Hepatocyte (in vitro differentiated cells): ENCODE data around the gene PDK4. TPM values are rescaled to one million over a fixed set of nuclear protein-coding genes. Genes with fewer than 3 reads are reported as not detected.

Experiments
- DNase-seq: peaks from one replicate; pipeline ENCODE4 v3.0.0-alpha.2; 2016; ENCODE audit warnings: low spot score
- H2AFZ ChIP-seq: fragments of 200-600 bp; sonication (generic); 2 replicates; pipeline ENCODE4 v1.6.0; 2016; ENCODE audit warnings: antibody characterized with exemption, mild to moderate bottlenecking
- H3K27ac ChIP-seq: fragments of 200-600 bp; sonication (generic); 2 replicates; pipeline ENCODE4 v1.5.1; 2016; ENCODE audit warnings: mild to moderate bottlenecking
- H3K27me3 ChIP-seq: fragments of 200-600 bp; sonication (generic); 2 replicates; pipeline ENCODE4 v1.6.1; 2016
- H3K36me3 ChIP-seq: fragments of 200-600 bp; sonication (generic); replicated peaks from 2 replicates; pipeline ENCODE4 v1.5.1; 2016; ENCODE audit warnings: low read depth; ENCODE audit not compliant: insufficient read depth
- H3K4me1 ChIP-seq: fragments of 200-600 bp; sonication (generic); 2 replicates; pipeline ENCODE4 v1.5.1; 2016; ENCODE audit warnings: mild to moderate bottlenecking, moderate library complexity; ENCODE audit not compliant: insufficient read depth
- H3K4me2 ChIP-seq: fragments of 200-600 bp; sonication (generic); 2 replicates; pipeline ENCODE4 v1.6.0; 2016
- H3K4me3 ChIP-seq: fragments of 200-600 bp; sonication (generic); 2 replicates; pipeline ENCODE4 v1.5.1; 2016; ENCODE audit warnings: mild to moderate bottlenecking
- H3K79me2 ChIP-seq: fragments of 200-600 bp; sonication (generic); 2 replicates; pipeline ENCODE4 v1.6.0; 2017; ENCODE audit warnings: mild to moderate bottlenecking
- H3K9me2 ChIP-seq: fragments of 200-600 bp; sonication (generic); replicated peaks from 2 replicates; pipeline ENCODE4 v1.6.0; 2017; ENCODE audit warnings: mild to moderate bottlenecking; ENCODE audit not compliant: insufficient read depth
- H3K9me3 ChIP-seq: fragments of 200-600 bp; sonication (generic); 2 replicates; pipeline ENCODE4 v1.5.1; 2016; ENCODE audit warnings: low read depth, mild to moderate bottlenecking
- H4K20me1 ChIP-seq: fragments of 200-600 bp; sonication (generic); 2 replicates; pipeline ENCODE4 v1.6.0; 2016; ENCODE audit warnings: mild to moderate bottlenecking; ENCODE audit not compliant: insufficient read depth, poor library complexity, severe bottlenecking
- CTCF ChIP-seq: fragments of 200-600 bp; sonication (generic); IDR thresholded peaks from 2 replicates; pipeline ENCODE4 v1.5.1; 2016; ENCODE audit warnings: antibody characterized with exemption, mild to moderate bottlenecking; ENCODE audit not compliant: poor library complexity
- EZH2 ChIP-seq: fragments of 200-600 bp; sonication (generic); IDR thresholded peaks from 2 replicates; pipeline ENCODE4 v1.6.1; 2016; ENCODE audit warnings: antibody characterized with exemption, mild to moderate bottlenecking, borderline replicate concordance
- EZH2phosphoT487 ChIP-seq: fragments of 200-600 bp; sonication (generic); IDR thresholded peaks from one replicate; pipeline ENCODE4 v1.6.1; 2018; ENCODE audit warnings: antibody characterized with exemption, mild to moderate bottlenecking, low read depth, moderate library complexity; ENCODE audit not compliant: unreplicated experiment, severe bottlenecking
- WGBS: methylation state at CpG from one replicate; pipeline ENCODE4 v1.1.6; 2016; ENCODE audit warnings: low lambda C conversion rate; ENCODE audit errors: missing lambda C conversion rate; 5-methylcytosine and 5-hydroxymethylcytosine counted together
- polyA plus RNA-seq: library from polyadenylated mRNA; unstranded; fragments of >200 nt; fragmentation: Nextera tagmentation; extraction: Ambion mirVana; gene quantifications from 2 replicates; pipeline ENCODE4 v1.2.1, GENCODE V29; 2016
- total RNA-seq: library from RNA; depleted of rRNA; stranded (reverse); fragments of >200 nt; gene quantifications from 2 replicates; pipeline ENCODE4 v1.2.3, GENCODE V29; 2014

PDK4 gene
- total and polyA plus RNA-seq, 2 experiments from 2014 or later: 26.0 to 34.6 TPM

GRCh38 chr7:95545007-95545615 lies 51.2 kb downstream of the PDK4 start:
- TF ChIP-seq CTCF: peak; percentile 79
- TF ChIP-seq EZH2: no peak
- 25% methylated on average over 3 of the region's 3 CpGs for WGBS
- peak; percentile 82 for DNase-seq
- no peaks in the 10 kb centered on the region for H3K79me2 ChIP-seq
- no peaks in the 10 kb centered on the region for H3K36me3 ChIP-seq
- peak overlapping the region; percentile 61 for H3K27ac ChIP-seq
- H3K4me3 ChIP-seq: peak overlapping the region; percentile 8
- no peaks in the 10 kb centered on the region for H4K20me1 ChIP-seq
- H3K4me1 ChIP-seq: peaks cover 31% of the 10 kb centered on the region
- no peaks in the 10 kb centered on the region for H3K9me3 ChIP-seq
- H2AFZ ChIP-seq: peak overlapping the region; percentile 23
- H3K4me2 ChIP-seq: peak overlapping the region; percentile 64
- H3K9me2 ChIP-seq: no peaks in the 10 kb centered on the region
- no peaks in the 10 kb centered on the region for H3K27me3 ChIP-seq

GRCh38 chr7:95544171-95544570 lies 52.1 kb downstream of the PDK4 start:
- 70% methylated on average over 1 of the region's 1 CpG for WGBS
- Histone ChIP-seq H3K27ac (no peak overlapping the region), H3K27me3 (no peaks in the 10 kb centered on the region), H3K4me1 (peaks cover 24% of the 10 kb centered on the region), H3K4me2 (no peak overlapping the region), H4K20me1 (no peaks in the 10 kb centered on the region), H3K79me2 (no peaks in the 10 kb centered on the region), H3K36me3 (no peaks in the 10 kb centered on the region), H3K4me3 (no peak overlapping the region), H3K9me3 (no peaks in the 10 kb centered on the region), H2AFZ (no peak overlapping the region), H3K9me2 (no peaks in the 10 kb centered on the region)
- DNase-seq: no peak
- TF ChIP-seq EZH2phosphoT487 (no peak), EZH2 (no peak), CTCF (no peak)

GRCh38 chr7:95543312-95543711 lies 53.0 kb downstream of the PDK4 start:
- H3K27me3 ChIP-seq: no peaks in the 10 kb centered on the region
- H3K27ac ChIP-seq: no peak overlapping the region
- H3K4me1 ChIP-seq: peaks cover 28% of the 10 kb centered on the region
- H3K4me2 ChIP-seq: no peak overlapping the region
- no peaks in the 10 kb centered on the region for H4K20me1 ChIP-seq
- WGBS: 92% methylated on average over 6 of the region's 6 CpGs
- DNase-seq: no peak
- H3K79me2 ChIP-seq: no peaks in the 10 kb centered on the region
- H3K9me2 ChIP-seq: no peaks in the 10 kb centered on the region
- TF ChIP-seq EZH2phosphoT487: no peak
- TF ChIP-seq EZH2: no peak
- no peak for TF ChIP-seq CTCF
- H3K4me3 ChIP-seq: no peak overlapping the region
- no peak overlapping the region for H2AFZ ChIP-seq
- no peaks in the 10 kb centered on the region for H3K9me3 ChIP-seq
- H3K36me3 ChIP-seq: no peaks in the 10 kb centered on the region

- Histone ChIP-seq H3K4me1 (peaks cover 15% of the 10 kb centered on the region), H4K20me1 (no peaks in the 10 kb centered on the region), H3K4me3 (no peak overlapping the region), H3K27ac (no peak overlapping the region), H3K9me2 (no peaks in the 10 kb centered on the region), H2AFZ (no peak overlapping the region), H3K27me3 (no peaks in the 10 kb centered on the region), H3K79me2 (no peaks in the 10 kb centered on the region), H3K9me3 (no peaks in the 10 kb centered on the region), H3K36me3 (no peaks in the 10 kb centered on the region), H3K4me2 (no peak overlapping the region)
- TF ChIP-seq EZH2phosphoT487 (no peak), CTCF (no peak), EZH2 (no peak)
- WGBS: 68% methylated on average over 1 of the region's 1 CpG
- DNase-seq: no peak
Measured at GRCh38 chr7:95540366-95540765, 56.0 kb downstream of the PDK4 start.
